GM12873 (cell line): ENCODE results near the gene PLEKHG4B.

Experiments
- CTCF ChIP-seq: IDR thresholded peaks from 2 replicates; pipeline ENCODE4 v1.5.1; 2012; ENCODE audit warnings: low read depth, mild to moderate bottlenecking, moderate library complexity, low read length, control low read depth; ENCODE audit not compliant: insufficient read depth; ENCODE audit errors: missing control alignments

The PLEKHG4B gene

GRCh38 chr5:192691-192969, 100.7 kb downstream of the PLEKHG4B start:
- TF ChIP-seq CTCF: no peak

GRCh38 chr5:192970-193831, 101.2 kb downstream of the PLEKHG4B start:
- TF ChIP-seq CTCF: no peak

- no peak for TF ChIP-seq CTCF
Observed at GRCh38 chr5:194102-194501, 102.1 kb downstream of the PLEKHG4B start.

- no peak for TF ChIP-seq CTCF
Observed at GRCh38 chr5:194603-195209, 102.7 kb downstream of the PLEKHG4B start.

- peak; percentile 6 for TF ChIP-seq CTCF
Observed at GRCh38 chr5:195401-196160, 103.6 kb downstream of the PLEKHG4B start.

- no peak for TF ChIP-seq CTCF
Observed at GRCh38 chr5:196350-196749, 104.4 kb downstream of the PLEKHG4B start.

GRCh38 chr5:197892-198489, 106.0 kb downstream of the PLEKHG4B start:
- no peak for TF ChIP-seq CTCF
